Uterus (tissue), 4 donors: ENCODE data around the gene MSH2. TPM values are rescaled to one million over a fixed set of nuclear protein-coding genes. Genes with fewer than 3 reads are reported as not detected.
"Not testable (repeated sequence)": the region's sequence is repeated elsewhere in the genome, so short reads cannot be mapped to it uniquely, and the experiment has no call there.

ENCODE experiments used
- DNase-seq, 2 donors: peaks; one replicate each; pipeline ENCODE4 v3.0.0-alpha.2; 2019 to 2020
- H3K27ac ChIP-seq, 2 donors: fragments of 200-600 bp; sonication (generic); 1 replicate in 1 of 2; 2 replicates in 1 of 2; pipeline ENCODE4 v1.5.1; 2016 to 2018
- H3K27me3 ChIP-seq, 2 donors: fragments of 200-600 bp; sonication (generic); one replicate each; pipeline ENCODE4 v1.5.1; 2018 to 2019; ENCODE audit warnings: control low read depth in 1 of 2
- H3K36me3 ChIP-seq, 2 donors: fragments of 200-600 bp; sonication (generic); one replicate each; pipeline ENCODE4 v1.5.1; 2019; ENCODE audit warnings: control low read depth in 1 of 2
- H3K4me1 ChIP-seq, 2 donors: fragments of 200-600 bp; sonication (generic); one replicate each; pipeline ENCODE4 v1.5.1; 2018 to 2019; ENCODE audit warnings: control low read depth in 1 of 2
- H3K4me3 ChIP-seq, 2 donors: fragments of 200-600 bp; sonication (generic); 1 replicate in 1 of 2; 2 replicates in 1 of 2; pipeline ENCODE4 v1.5.1; 2018 to 2019; ENCODE audit warnings: mild to moderate bottlenecking in 1 of 2
- H3K9me3 ChIP-seq, 2 donors: fragments of 200-600 bp; sonication (generic); one replicate each; pipeline ENCODE4 v1.5.1; 2019; ENCODE audit warnings: control low read depth in 1 of 2
- POLR2A ChIP-seq, 2 donors: fragments of 450-650 bp; IDR thresholded peaks; one replicate each; pipeline ENCODE4 v1.6.1; 2016; ENCODE audit warnings: antibody characterized with exemption in 2 of 2, mild to moderate bottlenecking in 1 of 2, moderate library complexity in 1 of 2
- intact Hi-C: fragments of 100-400 bp; cut with DNase I; formaldehyde crosslinking; loops from one replicate; pipeline ENCODE4 v1.15.1; 2023; ENCODE audit warnings: low total_unique reads
- total RNA-seq, 4 donors: library from RNA; depleted of rRNA in 3 of 4; stranded (reverse); fragments of >200 nt in 3 of 4; gene quantifications; one replicate each; pipeline versions ENCODE4 v1.1.0 to v1.2.4, GENCODE V29; 2014 to 2023
- TF ChIP-seq, protein P1 (sequence below), 4 experiments: fragments of 200-600 bp in 2 of 4; fragments of 450-650 bp in 2 of 4; sonication (generic) in 2 of 4; IDR thresholded peaks; one replicate each; pipeline ENCODE4 v1.5.1; 2016 to 2019; ENCODE audit warnings: antibody characterized with exemption in 4 of 4, mild to moderate bottlenecking in 2 of 4, moderate library complexity in 1 of 4
- donor health status: DM: yes; HTN: yes; CAD: no.

MSH2 gene
- total RNA-seq, 4 donors from 2014 or later, result 13.5 to 76.7 (median 24.6) TPM

DNA sequence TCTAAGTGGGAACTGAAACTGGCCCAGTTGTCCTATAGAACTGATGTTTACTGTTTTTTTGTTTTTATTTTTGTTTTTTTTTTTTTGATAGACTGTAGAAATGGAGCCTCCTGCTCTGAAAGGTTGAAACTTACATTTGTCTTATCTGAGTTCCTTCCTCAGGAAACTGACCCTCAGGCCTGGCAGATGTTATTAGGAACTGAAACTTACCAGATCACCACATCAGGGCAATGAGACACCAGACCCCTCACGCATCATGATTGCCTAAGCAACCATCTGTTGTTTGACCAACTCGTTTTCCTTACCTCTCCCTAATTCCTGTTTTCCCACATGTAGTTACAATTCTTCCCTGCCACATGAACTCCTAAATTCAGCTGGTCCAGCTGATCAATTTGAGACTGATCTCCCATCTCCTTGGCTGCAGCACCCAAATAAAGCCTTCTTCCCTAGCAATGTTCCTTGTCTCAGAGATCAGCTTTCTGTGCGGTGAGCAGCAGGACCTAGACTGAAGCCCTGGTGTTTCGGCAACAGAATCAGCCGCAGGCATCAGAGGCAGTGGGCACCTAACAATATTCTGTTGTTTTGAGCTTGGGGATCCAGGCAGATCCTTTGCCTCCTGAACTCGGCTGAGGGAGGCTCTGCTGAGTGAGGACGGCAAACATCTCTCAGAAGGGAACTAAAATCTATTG is 96.8 kb downstream of the MSH2 start:
- no peak for DNase-seq
- Histone ChIP-seq H3K4me1 (no peaks in the 10 kb centered on the region), H3K36me3 (no peaks in the 10 kb centered on the region), H3K9me3 (no peaks in the 10 kb centered on the region), H3K27ac (no peak overlapping the region), H3K27me3 (no peaks in the 10 kb centered on the region), H3K4me3 (no peak overlapping the region)
- intact Hi-C loops, result no loop called here
- TF ChIP-seq, protein P1, sequence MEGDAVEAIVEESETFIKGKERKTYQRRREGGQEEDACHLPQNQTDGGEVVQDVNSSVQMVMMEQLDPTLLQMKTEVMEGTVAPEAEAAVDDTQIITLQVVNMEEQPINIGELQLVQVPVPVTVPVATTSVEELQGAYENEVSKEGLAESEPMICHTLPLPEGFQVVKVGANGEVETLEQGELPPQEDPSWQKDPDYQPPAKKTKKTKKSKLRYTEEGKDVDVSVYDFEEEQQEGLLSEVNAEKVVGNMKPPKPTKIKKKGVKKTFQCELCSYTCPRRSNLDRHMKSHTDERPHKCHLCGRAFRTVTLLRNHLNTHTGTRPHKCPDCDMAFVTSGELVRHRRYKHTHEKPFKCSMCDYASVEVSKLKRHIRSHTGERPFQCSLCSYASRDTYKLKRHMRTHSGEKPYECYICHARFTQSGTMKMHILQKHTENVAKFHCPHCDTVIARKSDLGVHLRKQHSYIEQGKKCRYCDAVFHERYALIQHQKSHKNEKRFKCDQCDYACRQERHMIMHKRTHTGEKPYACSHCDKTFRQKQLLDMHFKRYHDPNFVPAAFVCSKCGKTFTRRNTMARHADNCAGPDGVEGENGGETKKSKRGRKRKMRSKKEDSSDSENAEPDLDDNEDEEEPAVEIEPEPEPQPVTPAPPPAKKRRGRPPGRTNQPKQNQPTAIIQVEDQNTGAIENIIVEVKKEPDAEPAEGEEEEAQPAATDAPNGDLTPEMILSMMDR (IDR thresholded peaks at IDR 0.05), result no peak
- no peak for TF ChIP-seq POLR2A (IDR thresholded peaks at IDR 0.05)

DNA sequence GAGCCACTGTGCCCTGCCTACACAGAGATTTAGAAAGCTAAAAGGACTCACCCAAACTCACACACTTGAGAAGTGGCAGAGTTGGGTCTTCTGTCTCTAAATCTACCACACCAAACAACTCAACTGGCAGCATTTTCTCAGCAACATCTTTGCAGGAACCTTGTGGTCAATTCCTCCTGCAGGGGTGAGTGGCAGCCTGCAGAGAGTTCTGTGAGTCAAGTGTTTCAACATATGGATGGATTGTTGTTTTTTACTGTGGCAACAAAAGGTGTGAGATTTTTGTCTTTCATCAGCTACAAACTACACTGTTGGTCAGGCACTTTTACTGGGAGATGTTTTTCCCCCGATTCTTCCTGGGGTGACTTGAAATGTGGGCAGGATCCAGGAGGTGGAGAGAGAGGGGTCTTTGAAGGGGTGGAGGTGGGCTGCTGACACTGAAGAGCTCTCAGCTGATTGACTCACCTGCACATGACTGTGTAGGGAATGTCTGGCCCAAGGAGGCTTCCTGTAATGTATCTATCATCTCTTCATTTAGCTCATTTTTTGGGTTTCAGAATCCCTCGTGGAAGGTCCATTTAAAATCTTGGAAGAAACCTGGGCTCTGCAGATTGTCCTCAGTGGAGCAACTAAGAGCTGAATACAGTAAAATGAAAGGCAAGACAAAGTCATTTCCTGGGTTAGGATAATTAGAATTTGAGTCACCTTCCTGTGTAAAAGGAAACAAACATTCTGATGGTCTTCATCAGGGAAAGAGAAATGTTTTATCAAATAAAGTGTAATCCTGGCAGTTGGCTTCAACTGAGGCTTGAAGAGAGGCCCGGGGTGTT is 98.6 kb downstream of the MSH2 start:
- intact Hi-C loops, result no loop called here
- Histone ChIP-seq H3K9me3 (no peaks in the 10 kb centered on the region), H3K27me3 (no peaks in the 10 kb centered on the region), H3K4me3 (no peak overlapping the region), H3K36me3 (no peaks in the 10 kb centered on the region), H3K4me1 (no peaks in the 10 kb centered on the region), H3K27ac (no peak overlapping the region)
- DNase-seq, result no peak
- no peak for TF ChIP-seq POLR2A (IDR thresholded peaks at IDR 0.05)
- TF ChIP-seq, protein P1 (IDR thresholded peaks at IDR 0.05), result no peak

DNA sequence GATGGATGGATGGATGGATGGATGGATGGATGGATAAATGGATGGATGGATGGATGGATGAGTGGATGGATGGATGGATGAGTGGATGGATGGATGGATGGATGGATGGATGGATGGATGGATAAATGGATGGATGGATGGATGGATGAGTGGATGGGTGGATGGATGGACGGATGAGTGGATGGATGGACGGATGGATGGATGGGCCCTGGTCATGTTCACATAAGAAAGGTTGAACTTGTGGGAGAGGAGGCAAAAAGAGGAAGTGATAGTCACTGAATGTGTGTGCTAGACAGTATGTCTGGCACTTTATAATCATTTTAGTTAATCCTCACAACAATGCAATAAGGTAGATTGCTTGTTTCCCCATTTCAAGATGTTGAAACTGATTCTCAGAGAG is 99.5 kb downstream of the MSH2 start:
- DNase-seq, intact Hi-C loops, H3K36me3 ChIP-seq, H3K4me1 ChIP-seq, H3K27ac ChIP-seq, H3K4me3 ChIP-seq, H3K27me3 ChIP-seq, H3K9me3 ChIP-seq: not testable (repeated sequence)

DNA sequence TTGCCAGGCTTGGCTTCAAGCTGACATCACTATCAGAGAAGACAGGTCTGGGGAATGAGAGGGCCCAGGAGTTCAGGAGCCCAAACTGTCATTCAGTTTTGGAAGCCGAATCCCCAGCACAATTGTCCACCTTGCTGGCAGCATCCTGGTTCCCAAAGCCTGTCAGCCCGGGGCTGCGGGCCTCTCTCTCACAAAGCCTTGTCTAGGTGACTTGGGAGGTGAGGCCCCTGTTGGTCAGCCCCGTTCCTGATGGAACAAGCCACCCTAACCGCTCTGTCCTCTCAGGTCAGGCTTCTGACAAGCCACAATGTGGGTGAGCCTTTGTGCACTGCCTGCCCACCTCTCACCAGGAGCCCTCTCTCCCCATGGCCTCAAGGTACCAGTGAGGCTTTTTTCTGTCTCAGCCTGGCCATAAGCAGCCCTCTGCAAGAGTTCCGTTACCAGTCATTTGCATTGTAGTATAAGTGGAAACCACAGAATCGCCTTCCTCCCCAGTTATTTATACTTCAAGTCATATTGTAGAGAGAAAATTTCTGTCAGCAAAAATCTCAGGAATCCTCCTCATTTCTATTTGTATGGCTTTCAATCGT is 100.6 kb downstream of the MSH2 start:
- no peaks in the 10 kb centered on the region for H3K27me3 ChIP-seq
- H3K4me1 ChIP-seq, result no peaks in the 10 kb centered on the region
- no peaks in the 10 kb centered on the region for H3K9me3 ChIP-seq
- H3K27ac ChIP-seq, result no peak overlapping the region
- no peak overlapping the region for H3K4me3 ChIP-seq
- intact Hi-C loops, result no loop called here
- TF ChIP-seq, protein P1 (IDR thresholded peaks at IDR 0.05), result no peak
- no peak for TF ChIP-seq POLR2A (IDR thresholded peaks at IDR 0.05)
- DNase-seq, result no peak
- no peaks in the 10 kb centered on the region for H3K36me3 ChIP-seq

DNA sequence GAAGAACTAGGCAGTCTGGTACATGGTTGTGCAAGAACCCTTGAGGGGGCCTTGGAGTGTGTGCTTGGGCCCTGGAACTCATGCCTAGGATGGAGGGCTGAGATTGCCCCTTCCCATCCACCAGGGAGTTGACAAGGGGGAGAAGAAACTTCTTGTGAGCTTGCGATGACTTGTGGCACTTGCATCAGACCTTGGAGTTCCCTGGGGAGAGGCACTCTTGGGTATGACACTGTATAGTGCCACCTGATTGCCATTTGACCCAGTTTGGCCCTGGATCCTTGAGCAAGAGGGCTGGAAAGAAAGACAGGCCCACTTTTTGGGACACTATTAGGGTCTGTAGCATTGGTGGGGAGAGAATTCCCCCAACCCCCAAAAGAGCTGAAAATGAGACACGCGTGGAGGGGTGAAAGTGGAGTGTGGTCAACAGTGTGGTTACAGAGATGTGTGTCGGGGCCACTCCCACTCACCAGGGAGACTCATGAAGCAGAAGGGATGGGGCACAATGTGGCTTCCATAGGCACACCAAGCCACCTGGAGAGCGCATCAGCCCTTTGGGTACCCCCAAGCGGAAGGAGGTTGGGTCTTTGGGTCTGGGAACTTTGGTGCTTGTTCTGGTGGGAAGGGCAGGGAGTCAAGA is 101.3 kb downstream of the MSH2 start:
- H3K27ac ChIP-seq, result no peak overlapping the region
- H3K4me1 ChIP-seq, result no peaks in the 10 kb centered on the region
- H3K36me3 ChIP-seq, result no peaks in the 10 kb centered on the region
- no peaks in the 10 kb centered on the region for H3K9me3 ChIP-seq
- no peaks in the 10 kb centered on the region for H3K27me3 ChIP-seq
- intact Hi-C loops, result no loop called here
- TF ChIP-seq POLR2A (IDR thresholded peaks at IDR 0.05), result no peak
- TF ChIP-seq, protein P1 (IDR thresholded peaks at IDR 0.05), result no peak
- no peak overlapping the region for H3K4me3 ChIP-seq
- DNase-seq, result no peak
